Neural crest cell (in vitro differentiated cells): ENCODE data around the gene LCTL. TPM values are rescaled to one million over a fixed set of nuclear protein-coding genes. Genes with fewer than 3 reads are reported as not detected.
"Not testable (repeated sequence)": the region's sequence is repeated elsewhere in the genome, so short reads cannot be mapped to it uniquely, and the experiment has no call there.

Experiments
- DNase-seq: peaks from one replicate; pipeline ENCODE4 v3.0.0; 2021; ENCODE audit warnings: low read depth, mixed read lengths, low spot score
- H3K27ac Mint-ChIP-seq: one replicate; pipeline ENCODE4 v1.8.0; 2021; ENCODE audit warnings: mild to moderate bottlenecking, mixed read lengths; ENCODE audit not compliant: unreplicated experiment
- H3K27me3 Mint-ChIP-seq: 2 replicates; pipeline ENCODE4 v1.8.0; 2021; ENCODE audit warnings: low read depth, mild to moderate bottlenecking, mixed read lengths
- H3K36me3 Mint-ChIP-seq: 2 replicates; pipeline ENCODE4 v1.8.0; 2021; ENCODE audit warnings: low read depth, mild to moderate bottlenecking, mixed read lengths
- H3K4me1 Mint-ChIP-seq: 2 replicates; pipeline ENCODE4 v1.8.0; 2021; ENCODE audit warnings: mixed read lengths
- H3K4me3 Mint-ChIP-seq: one replicate; pipeline ENCODE4 v1.8.0; 2021; ENCODE audit warnings: mild to moderate bottlenecking, mixed read lengths
- H3K9me3 Mint-ChIP-seq: 2 replicates; pipeline ENCODE4 v1.8.0; 2021; ENCODE audit warnings: mixed read lengths
- CTCF ChIP-seq: fragments of 200-600 bp; sonication (generic); conservative IDR thresholded peaks from 2 replicates; pipeline ENCODE4 v1.5.0; 2021; ENCODE audit warnings: antibody characterized with exemption, mild to moderate bottlenecking
- total RNA-seq: library from RNA; stranded (reverse); gene quantifications from 2 replicates; pipeline ENCODE4 v1.2.1, GENCODE V29; 2021

Gene LCTL
- total RNA-seq, 1 donor from 2014 or later, result 2.1 TPM

- Mint-ChIP-seq H3K27ac (peak overlapping the region; percentile 100), H3K4me3 (peak overlapping the region; percentile 98), H3K4me1 (peaks cover 47% of the 10 kb centered on the region), H3K9me3 (no peaks in the 10 kb centered on the region), H3K27me3 (no peaks in the 10 kb centered on the region), H3K36me3 (peaks cover 32% of the 10 kb centered on the region)
- no peak for DNase-seq
- TF ChIP-seq CTCF, result no peak
Observed at GRCh38 chr15:66503780-66504562, 61.8 kb downstream of the LCTL start.

GRCh38 chr15:66503041-66503648 lies 62.7 kb downstream of the LCTL start:
- not testable (repeated sequence) for H3K9me3 Mint-ChIP-seq, H3K27me3 Mint-ChIP-seq, DNase-seq
- H3K4me1 Mint-ChIP-seq, result peaks cover 49% of the 10 kb centered on the region
- peaks cover 33% of the 10 kb centered on the region for H3K36me3 Mint-ChIP-seq
- peak overlapping the region; percentile 98 for H3K4me3 Mint-ChIP-seq
- peak overlapping the region; percentile 58 for H3K27ac Mint-ChIP-seq

- no peaks in the 10 kb centered on the region for H3K27me3 Mint-ChIP-seq
- no peak for TF ChIP-seq CTCF
- no peak for DNase-seq
- peak overlapping the region; percentile 98 for H3K4me3 Mint-ChIP-seq
- H3K9me3 Mint-ChIP-seq, result no peaks in the 10 kb centered on the region
- no peak overlapping the region for H3K27ac Mint-ChIP-seq
- H3K4me1 Mint-ChIP-seq, result peaks cover 55% of the 10 kb centered on the region
- peaks cover 37% of the 10 kb centered on the region for H3K36me3 Mint-ChIP-seq
Observed at GRCh38 chr15:66502491-66502890, 63.3 kb downstream of the LCTL start.

GRCh38 chr15:66500346-66500745 lies 65.5 kb downstream of the LCTL start:
- Mint-ChIP-seq H3K4me1 (peaks cover 50% of the 10 kb centered on the region), H3K36me3 (peaks cover 40% of the 10 kb centered on the region), H3K4me3 (peak overlapping the region; percentile 39)
- DNase-seq, H3K9me3 Mint-ChIP-seq, H3K27me3 Mint-ChIP-seq, H3K27ac Mint-ChIP-seq: not testable (repeated sequence)

GRCh38 chr15:66498501-66499386 lies 67.1 kb downstream of the LCTL start:
- no peak overlapping the region for H3K27ac Mint-ChIP-seq
- H3K4me3 Mint-ChIP-seq, result peak overlapping the region; percentile 94
- no peak for DNase-seq
- peak; percentile 65 for TF ChIP-seq CTCF
- no peaks in the 10 kb centered on the region for H3K9me3 Mint-ChIP-seq
- peaks cover 3% of the 10 kb centered on the region for H3K27me3 Mint-ChIP-seq
- H3K36me3 Mint-ChIP-seq, result peaks cover 33% of the 10 kb centered on the region
- peaks cover 43% of the 10 kb centered on the region for H3K4me1 Mint-ChIP-seq

Other genes with a start within 250 kb of the LCTL start
- gene TIPIN, start 209.3 kb downstream of the LCTL start, total RNA-seq, result 23.4 and 23.7 TPM in 2 replicates
- 43.3 and 43.4 TPM in 2 replicates for gene MAP2K1, start 179.1 kb downstream of the LCTL start, total RNA-seq
- 22.9 and 23.3 TPM in 2 replicates for gene SNAPC5, start 68.2 kb downstream of the LCTL start, total RNA-seq
- gene RPL4, start 61.1 kb downstream of the LCTL start, total RNA-seq, result 3,194 and 3,277 TPM in 2 replicates
- 30.9 and 32.1 TPM in 2 replicates for gene ZWILCH, start 60.7 kb downstream of the LCTL start, total RNA-seq
- 4.7 and 5.4 TPM in 2 replicates for gene SMAD6, start 136.2 kb upstream of the LCTL start, total RNA-seq